ENCODE results near the gene AJAP1. TPM values are rescaled to one million over a fixed set of nuclear protein-coding genes. Genes with fewer than 3 reads are reported as not detected.

The AJAP1 gene
- total RNA-seq, 4 donors from 2014 or later = 0.12 to 0.81 (median 0.32) TPM

DNA sequence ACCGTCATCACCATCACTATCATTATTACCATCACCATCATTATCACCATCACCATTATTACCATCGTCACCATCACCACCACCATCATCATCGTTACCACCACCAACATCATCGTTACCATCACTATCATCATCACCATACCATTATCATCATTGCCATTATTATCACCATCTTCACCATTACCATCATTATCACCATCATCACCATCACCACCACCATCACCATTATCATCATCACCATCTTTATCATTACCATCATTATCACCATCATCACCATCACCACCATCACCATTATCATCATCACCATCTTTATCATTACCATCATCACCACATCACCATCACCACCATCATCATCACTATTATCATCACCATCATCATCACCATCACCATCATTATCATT is 112.9 kb downstream of the AJAP1 start:
- H3K4me3 ChIP-seq = no peak overlapping the region
- ATAC-seq = no peak
- H3K27me3 ChIP-seq = peaks cover 38% of the 10 kb centered on the region
- no peaks in the 10 kb centered on the region for H3K4me1 ChIP-seq
- TF ChIP-seq POLR2AphosphoS5 (IDR thresholded peaks at IDR 0.05) (no peak), POLR2A (IDR thresholded peaks at IDR 0.05) (no peak)
- TF ChIP-seq, protein P1, sequence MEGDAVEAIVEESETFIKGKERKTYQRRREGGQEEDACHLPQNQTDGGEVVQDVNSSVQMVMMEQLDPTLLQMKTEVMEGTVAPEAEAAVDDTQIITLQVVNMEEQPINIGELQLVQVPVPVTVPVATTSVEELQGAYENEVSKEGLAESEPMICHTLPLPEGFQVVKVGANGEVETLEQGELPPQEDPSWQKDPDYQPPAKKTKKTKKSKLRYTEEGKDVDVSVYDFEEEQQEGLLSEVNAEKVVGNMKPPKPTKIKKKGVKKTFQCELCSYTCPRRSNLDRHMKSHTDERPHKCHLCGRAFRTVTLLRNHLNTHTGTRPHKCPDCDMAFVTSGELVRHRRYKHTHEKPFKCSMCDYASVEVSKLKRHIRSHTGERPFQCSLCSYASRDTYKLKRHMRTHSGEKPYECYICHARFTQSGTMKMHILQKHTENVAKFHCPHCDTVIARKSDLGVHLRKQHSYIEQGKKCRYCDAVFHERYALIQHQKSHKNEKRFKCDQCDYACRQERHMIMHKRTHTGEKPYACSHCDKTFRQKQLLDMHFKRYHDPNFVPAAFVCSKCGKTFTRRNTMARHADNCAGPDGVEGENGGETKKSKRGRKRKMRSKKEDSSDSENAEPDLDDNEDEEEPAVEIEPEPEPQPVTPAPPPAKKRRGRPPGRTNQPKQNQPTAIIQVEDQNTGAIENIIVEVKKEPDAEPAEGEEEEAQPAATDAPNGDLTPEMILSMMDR (IDR thresholded peaks at IDR 0.05) = no peak
- no peaks in the 10 kb centered on the region for H3K9me3 ChIP-seq
- 79 to 83% methylated on average over 4 of the region's 4 CpGs for WGBS, 2 donors (ENCODE audit: low coverage in 1 of 2)
- H3K36me3 ChIP-seq = no peaks in the 10 kb centered on the region
- no peak overlapping the region for H3K27ac ChIP-seq

- no peak overlapping the region for H3K27ac ChIP-seq
- H3K27me3 ChIP-seq = peaks cover 44% of the 10 kb centered on the region
- TF ChIP-seq EP300 (IDR thresholded peaks at IDR 0.05) = no peak
- TF ChIP-seq, protein P1 (IDR thresholded peaks at IDR 0.05) = no peak
- no peak for TF ChIP-seq POLR2AphosphoS5 (IDR thresholded peaks at IDR 0.05)
- TF ChIP-seq POLR2A (IDR thresholded peaks at IDR 0.05) = no peak
- 70% methylated on average over 2 of the region's 6 CpGs; no CpG with 5 or more reads in 1 of the 2 donors for WGBS, 2 donors (ENCODE audit: low coverage in 1 of 2)
- H3K36me3 ChIP-seq = no peaks in the 10 kb centered on the region
- no peaks in the 10 kb centered on the region for H3K9me3 ChIP-seq
- no peak overlapping the region for H3K4me3 ChIP-seq
- ATAC-seq = no peak
- H3K4me1 ChIP-seq = no peaks in the 10 kb centered on the region
These were observed 114.1 kb downstream of the AJAP1 start for GRCh38 chr1:4768553-4768952.

GRCh38 chr1:4769516-4770280 is 115.3 kb downstream of the AJAP1 start:
- Histone ChIP-seq H3K9me3 (no peaks in the 10 kb centered on the region), H3K4me3 (no peak overlapping the region), H3K36me3 (no peaks in the 10 kb centered on the region), H3K4me1 (no peaks in the 10 kb centered on the region), H3K27me3 (peaks cover 48% of the 10 kb centered on the region), H3K27ac (no peak overlapping the region)
- no peak for TF ChIP-seq POLR2A (IDR thresholded peaks at IDR 0.05)
- no peak for TF ChIP-seq POLR2AphosphoS5 (IDR thresholded peaks at IDR 0.05)
- TF ChIP-seq, protein P1 (IDR thresholded peaks at IDR 0.05) = no peak
- TF ChIP-seq EP300 (IDR thresholded peaks at IDR 0.05) = no peak
- whole genome bisulfite sequencing, 2 donors (ENCODE audit: low coverage in 1 of 2) = 87 to 89% methylated on average over 3 to 6 of the region's 18 CpGs
- no peak for ATAC-seq

DNA sequence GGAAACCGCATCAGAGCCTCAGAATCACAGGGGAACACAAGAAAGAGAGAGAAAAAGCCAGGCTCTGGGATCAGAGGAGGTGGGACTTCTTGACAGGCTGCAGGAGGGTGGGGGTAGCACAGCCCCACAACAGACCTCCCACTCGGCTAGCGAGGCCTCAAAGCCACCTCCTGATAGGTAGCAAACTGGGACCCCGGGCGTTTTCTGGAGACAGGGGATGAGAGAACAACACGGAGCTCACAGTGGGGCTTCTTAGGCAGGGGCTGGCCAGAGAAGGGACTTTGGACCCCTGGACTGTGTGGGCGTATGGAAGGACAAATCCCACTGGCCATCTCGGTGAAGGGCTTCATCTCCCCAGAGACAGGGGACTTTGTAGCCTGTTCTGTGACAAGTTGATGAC is 116.3 kb downstream of the AJAP1 start:
- ATAC-seq = no peak
- TF ChIP-seq POLR2AphosphoS5 (IDR thresholded peaks at IDR 0.05) (no peak), POLR2A (IDR thresholded peaks at IDR 0.05) (no peak), EP300 (IDR thresholded peaks at IDR 0.05) (no peak)
- TF ChIP-seq, protein P1 (IDR thresholded peaks at IDR 0.05) = no peak

DNA sequence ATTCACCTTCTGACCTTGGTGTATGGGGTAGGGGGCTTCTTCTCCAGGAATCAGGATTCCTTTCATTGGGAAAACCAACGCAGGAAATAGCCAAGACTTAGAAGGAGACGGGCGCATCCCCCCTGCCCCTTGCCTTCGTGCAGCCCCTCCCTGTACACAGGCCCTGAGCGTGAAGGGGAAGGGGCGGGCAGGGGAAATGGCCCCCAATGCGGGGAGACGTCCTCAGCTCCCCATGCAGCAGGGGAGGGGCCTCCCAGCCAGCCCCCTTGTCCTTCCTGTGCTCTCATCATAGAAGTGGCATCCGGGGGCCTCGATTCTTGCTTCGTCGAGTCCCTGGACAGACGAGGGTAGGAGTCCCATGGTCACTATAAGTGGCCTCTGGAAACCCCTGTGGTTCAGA is 116.9 kb downstream of the AJAP1 start:
- Histone ChIP-seq H3K4me1 (no peaks in the 10 kb centered on the region), H3K27me3 (peaks cover 63% of the 10 kb centered on the region), H3K36me3 (no peaks in the 10 kb centered on the region), H3K4me3 (no peak overlapping the region), H3K9me3 (no peaks in the 10 kb centered on the region), H3K27ac (no peak overlapping the region)
- no CpG with 5 or more reads among the region's 13 CpGs for WGBS, 2 donors (ENCODE audit: low coverage in 1 of 2)
- ATAC-seq = no peak
- no peak for TF ChIP-seq EP300 (IDR thresholded peaks at IDR 0.05)
- TF ChIP-seq POLR2A (IDR thresholded peaks at IDR 0.05) = no peak
- TF ChIP-seq POLR2AphosphoS5 (IDR thresholded peaks at IDR 0.05) = no peak
- TF ChIP-seq, protein P1 (IDR thresholded peaks at IDR 0.05) = no peak

More for the DNA sequence above, 116.3 kb downstream of the AJAP1 start:
- H3K27ac ChIP-seq = no peak overlapping the region
- H3K27me3 ChIP-seq = peaks cover 58% of the 10 kb centered on the region
- H3K4me3 ChIP-seq = no peak overlapping the region
- no peaks in the 10 kb centered on the region for H3K4me1 ChIP-seq
- H3K36me3 ChIP-seq = no peaks in the 10 kb centered on the region
- H3K9me3 ChIP-seq = no peaks in the 10 kb centered on the region
- 20 to 25% methylated on average over 4 to 5 of the region's 8 CpGs for WGBS, 2 donors (ENCODE audit: low coverage in 1 of 2)
